Endothelial cell of umbilical vein (primary cell): ENCODE data around the gene MEI1. TPM values are rescaled to one million over a fixed set of nuclear protein-coding genes. Genes with fewer than 3 reads are reported as not detected.

ENCODE experiments used
- BruUV-seq: library from RNA; stranded (reverse); fragments of 400-500 nt; replicated peaks from 2 replicates; lab custom pipeline; 2021; lab: Mats Ljungman, UMichigan
- CTCF ChIA-PET: fragments of 300-600, 350-600 bp; sonication (Branson Sonifier 250); formaldehyde crosslinking; loops from one replicate; lab custom pipeline; 2021; ENCODE audit warnings: antibody characterized with exemption, inconsistent platforms; lab: Charles Lee
- POLR2A ChIA-PET: fragments of 300-600, 350-600 bp; sonication (Branson Sonifier 250); formaldehyde crosslinking; loops from one replicate; lab custom pipeline; 2021; ENCODE audit warnings: antibody characterized with exemption, inconsistent platforms; lab: Charles Lee
- DNase-seq: peaks from one replicate; pipeline ENCODE4 v3.0.0-alpha.2; 2011; ENCODE audit warnings: low read depth, low spot score
- FAIRE-seq: peaks from 2 replicates; lab custom pipeline; 2011; peaks lifted over from hg19 to GRCh38; lab: Jason Lieb, UNC
- H2AFZ ChIP-seq: 2 replicates; pipeline ENCODE4 v1.6.0; 2012; ENCODE audit warnings: low read depth, low read length, control low read depth, inconsistent platforms
- H3K27ac ChIP-seq: 2 replicates; pipeline ENCODE4 v1.5.1; 2011; ENCODE audit warnings: low read depth, mild to moderate bottlenecking, control low read depth, low read length, moderate library complexity; ENCODE audit not compliant: insufficient read depth
- H3K27me3 ChIP-seq, 2 experiments: 2 replicates each; pipeline versions ENCODE4 v1.6.0 to v1.6.1; 2011; ENCODE audit warnings: low read length in 2 of 2, mixed read lengths in 1 of 2; ENCODE audit not compliant: control insufficient read depth in 2 of 2, insufficient read depth in 2 of 2
- H3K36me3 ChIP-seq, 2 experiments: 2 replicates in 1 of 2; 3 replicates in 1 of 2; pipeline ENCODE4 v1.5.1; 2011; ENCODE audit warnings: low read length in 2 of 2, mild to moderate bottlenecking in 1 of 2, moderate library complexity in 1 of 2; ENCODE audit not compliant: control insufficient read depth in 2 of 2, insufficient read depth in 2 of 2; ENCODE audit errors: extremely low read depth in 1 of 2
- H3K4me1 ChIP-seq: 3 replicates; pipeline ENCODE4 v1.5.1; 2011; ENCODE audit warnings: mild to moderate bottlenecking, low read length; ENCODE audit not compliant: control insufficient read depth, insufficient read depth; ENCODE audit errors: extremely low read depth
- H3K4me2 ChIP-seq: 2 replicates; pipeline ENCODE4 v1.6.1; 2011; ENCODE audit warnings: low read length, control low read depth, mixed read lengths; ENCODE audit not compliant: insufficient read depth
- H3K4me3 ChIP-seq, 3 experiments: fragments of 200-600 bp in 1 of 3; sonication (generic), shearing (Covaris generic) in 1 of 3; replicated peaks in 1 of 3; 2 replicates each; pipeline ENCODE4 v1.5.1; 2011 to 2016; ENCODE audit warnings: control low read depth in 3 of 3, low read length in 3 of 3, mild to moderate bottlenecking in 2 of 3, inconsistent platforms in 1 of 3, low read depth in 1 of 3, moderate library complexity in 1 of 3; ENCODE audit not compliant: insufficient read depth in 1 of 3
- H3K79me2 ChIP-seq: 2 replicates; pipeline ENCODE4 v1.6.0; 2012; ENCODE audit warnings: low read length, inconsistent platforms; ENCODE audit not compliant: control insufficient read depth, insufficient read depth
- H3K9ac ChIP-seq: replicated peaks from 2 replicates; pipeline ENCODE3; 2011; ENCODE audit warnings: low read length, control low read depth; ENCODE audit not compliant: insufficient read depth; ENCODE audit errors: extremely low read depth
- H3K9me1 ChIP-seq: replicated peaks from 3 replicates; pipeline ENCODE4 v1.6.0; 2011; ENCODE audit warnings: mild to moderate bottlenecking, low read length; ENCODE audit not compliant: control insufficient read depth, insufficient read depth; ENCODE audit errors: extremely low read depth
- H3K9me3 ChIP-seq: replicated peaks from 2 replicates; pipeline ENCODE4 v1.5.1; 2012; ENCODE audit warnings: low read length, inconsistent platforms; ENCODE audit not compliant: control insufficient read depth, insufficient read depth
- H4K20me1 ChIP-seq: replicated peaks from 2 replicates; pipeline ENCODE3; 2011; ENCODE audit warnings: mild to moderate bottlenecking, low read length; ENCODE audit not compliant: control insufficient read depth, insufficient read depth; ENCODE audit errors: extremely low read depth
- CTCF ChIP-seq, 2 donors: IDR thresholded peaks; 1 replicate in 1 of 2; 2 replicates in 1 of 2; pipeline ENCODE4 v1.5.1; 2011; ENCODE audit warnings: low read length in 2 of 2, mild to moderate bottlenecking in 2 of 2, moderate library complexity in 2 of 2, control low read depth in 1 of 2, inconsistent platforms in 1 of 2, low read depth in 1 of 2; ENCODE audit not compliant: insufficient read depth in 1 of 2; ENCODE audit errors: extremely low read depth in 1 of 2
- EZH2 ChIP-seq: IDR thresholded peaks from 2 replicates; pipeline ENCODE4 v1.6.1; 2012; ENCODE audit warnings: borderline replicate concordance, low read depth, mild to moderate bottlenecking, moderate library complexity, low read length, inconsistent platforms; ENCODE audit not compliant: severe bottlenecking
- FOS ChIP-seq: IDR thresholded peaks from 2 replicates; pipeline ENCODE4 v1.6.1; 2011; ENCODE audit warnings: mild to moderate bottlenecking, low read length, moderate library complexity, borderline replicate concordance; ENCODE audit not compliant: insufficient read depth
- GATA2 ChIP-seq: IDR thresholded peaks from 2 replicates; pipeline ENCODE4 v1.7.0; 2011; ENCODE audit warnings: low read depth, mild to moderate bottlenecking, moderate library complexity, mixed read lengths, low read length; ENCODE audit not compliant: insufficient read length, insufficient read depth
- JUN ChIP-seq: IDR thresholded peaks from 2 replicates; pipeline ENCODE4 v1.6.1; 2011; ENCODE audit warnings: borderline replicate concordance, low read depth; ENCODE audit not compliant: insufficient read length, insufficient read depth
- MAX ChIP-seq: IDR thresholded peaks from 2 replicates; pipeline ENCODE4 v1.6.1; 2011; ENCODE audit not compliant: insufficient read depth, insufficient read length
- MYC ChIP-seq: IDR thresholded peaks from one replicate; pipeline ENCODE4 v1.6.1; 2011; ENCODE audit warnings: mild to moderate bottlenecking, low read depth, low read length
- POLR2A ChIP-seq: IDR thresholded peaks from 2 replicates; pipeline ENCODE4 v1.6.1; 2012; ENCODE audit warnings: low read depth, mild to moderate bottlenecking, control low read depth, low read length
- POLR2AphosphoS5 ChIP-seq: IDR thresholded peaks from 2 replicates; pipeline ENCODE4 v1.6.1; 2012; ENCODE audit warnings: low read depth, mild to moderate bottlenecking, control low read depth, low read length, moderate library complexity; ENCODE audit not compliant: insufficient read depth
- dilution Hi-C: fragments of 300-500 bp; cut with MboI; formaldehyde crosslinking; loops from one replicate; pipeline ENCODE4 v1.15.0; 2019; ENCODE audit warnings: low sequenced_read_pairs; ENCODE audit not compliant: extremely low pct_ligation_motif_present
- intact Hi-C: fragments of 100-400 bp; cut with micrococcal nuclease; formaldehyde crosslinking; loops from one replicate; pipeline ENCODE4 v1.10.0; 2022
- polyA plus RNA-seq, 4 experiments: library from polyadenylated mRNA; depleted of rRNA in 3 of 4; stranded (reverse) in 3 of 4; unstranded in 1 of 4; fragments of >200 nt; gene quantifications; 2 replicates each; pipeline versions ENCODE4 v1.2.1 to v1.2.3, GENCODE V29; 2011 to 2012; ENCODE audit warnings: missing spikeins in 1 of 4
- total RNA-seq: library from RNA; stranded (reverse); gene quantifications from 2 replicates; pipeline ENCODE4 v1.2.3, GENCODE V29; 2021

Gene MEI1
- total and polyA plus RNA-seq, 2 donors (not counting 3 experiments of a cell fraction or from before 2014, with no cell fraction given): 1.5 to 1.9 TPM

DNA sequence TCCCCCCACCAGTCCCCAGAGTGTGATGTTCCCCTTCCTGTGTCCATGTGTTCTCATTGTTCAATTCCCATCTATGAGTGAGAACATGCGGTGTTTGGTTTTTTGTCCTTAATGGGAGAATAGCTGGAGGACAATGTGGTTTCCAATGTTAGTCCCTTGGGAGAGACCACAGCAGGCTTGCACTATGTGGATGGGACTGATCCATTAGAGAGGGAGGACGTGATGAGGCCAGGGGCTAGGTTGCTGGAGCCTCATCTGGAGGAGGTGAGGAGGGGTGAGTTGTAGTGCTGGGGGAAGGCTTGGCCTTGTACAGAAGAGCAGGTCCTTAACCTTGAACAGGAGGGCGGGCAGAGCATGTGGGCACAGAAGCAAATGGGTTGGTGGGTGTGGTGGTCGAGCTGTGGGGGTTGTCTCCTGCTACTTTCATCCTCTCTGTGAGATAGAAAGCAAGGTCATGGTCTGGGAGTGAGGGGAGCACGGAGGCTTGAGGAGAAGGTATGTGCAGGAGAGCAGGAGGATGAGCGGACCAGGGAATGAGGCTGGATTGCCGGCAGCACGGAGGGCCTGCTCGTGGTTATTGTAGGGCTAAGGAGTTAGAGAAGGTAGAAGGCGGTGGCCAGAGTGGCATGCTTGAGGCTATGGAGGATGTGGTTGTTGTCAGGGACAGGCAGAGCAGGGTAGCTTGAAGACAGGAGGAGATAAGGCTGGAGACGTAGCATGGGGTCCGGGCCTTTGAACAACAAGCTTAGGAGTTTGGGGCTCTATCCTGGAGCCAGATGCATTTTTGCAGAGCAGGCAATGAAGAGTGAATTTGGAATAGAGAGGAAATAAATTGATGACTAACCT lies 122.4 kb downstream of the MEI1 start:
- H3K79me2 ChIP-seq: no peaks in the 10 kb centered on the region
- H3K36me3 ChIP-seq: no peaks in the 10 kb centered on the region
- H4K20me1 ChIP-seq: no peaks in the 10 kb centered on the region
- no peaks in the 10 kb centered on the region for H3K9me3 ChIP-seq
- no peak overlapping the region for H2AFZ ChIP-seq
- no peaks in the 10 kb centered on the region for H3K9me1 ChIP-seq
- no peak for TF ChIP-seq JUN
- no peak for TF ChIP-seq MYC
- no peak for TF ChIP-seq POLR2AphosphoS5
- TF ChIP-seq POLR2A: no peak
- no peak for TF ChIP-seq FOS
- TF ChIP-seq CTCF (IDR thresholded peaks at IDR 0.05; ENCODE audit: extremely low read depth in 1 of 2, insufficient read depth in 1 of 2, low read depth in 1 of 2, low read length in 2 of 2): no peak
- no peak for TF ChIP-seq MAX
- TF ChIP-seq GATA2: no peak
- no peak for TF ChIP-seq EZH2
- no TSS peak for BruUV-seq
- DNase-seq (no peak), FAIRE-seq (no peak)
- H3K4me3 ChIP-seq: no peak overlapping the region
- intact Hi-C loops: loop anchor here (1.0 to 5.0 kb wide), 3 partner anchors 36 to 136 kb away; no protein-coding TSS in a partner anchor
- H3K4me2 ChIP-seq: no peak overlapping the region
- ChIA-PET POLR2A (no interaction called here), CTCF (interaction anchor here (0.6 to 3.2 kb wide), 13 partner anchors 10 to 155 kb away, joined by 3 to 55 read pairs (median 5); partner anchors contain the start of genes CCDC134 and SREBF2)
- dilution Hi-C loops: no loop called here
- H3K27ac ChIP-seq: no peak overlapping the region
- no peaks in the 10 kb centered on the region for H3K27me3 ChIP-seq
- peaks cover 3% of the 10 kb centered on the region for H3K4me1 ChIP-seq
- no peak overlapping the region for H3K9ac ChIP-seq
